Stimulated activated naive B cell treated with anti-CD40 and anti-IgM and Interleukin-4, amounts not matched to agents 10 μg/mL and 1 μg/mL and 100 μg/mL, for 72 hours (primary cell): ENCODE data around the gene NUFIP2.
A peak's percentile ranks its signal among the peaks of the same experiment; 100 is the strongest.
"Not testable (repeated sequence)": the region's sequence is repeated elsewhere in the genome, so short reads cannot be mapped to it uniquely, and the experiment has no call there.

Experiments used
- ATAC-seq, 2 donors: fragments of 150-1000 bp; cut with Tn5 transposase; replicated peaks; 2 replicates each; pipeline ENCODE4 v1.10.0; 2021; ENCODE audit warnings: moderate library complexity in 1 of 2
- DNase-seq: peaks from one replicate; pipeline ENCODE4 v3.0.0; 2021
- H3K27ac Mint-ChIP-seq: one replicate; pipeline ENCODE4 v1.8.0; 2022; ENCODE audit warnings: mild to moderate bottlenecking, mixed read lengths
- H3K27me3 Mint-ChIP-seq, 2 donors: one replicate each; pipeline ENCODE4 v1.8.0; 2022; ENCODE audit warnings: mixed read lengths in 2 of 2
- H3K36me3 Mint-ChIP-seq, 2 donors: one replicate each; pipeline ENCODE4 v1.8.0; 2022; ENCODE audit warnings: mixed read lengths in 2 of 2, mild to moderate bottlenecking in 1 of 2
- H3K4me1 Mint-ChIP-seq, 2 donors: one replicate each; pipeline ENCODE4 v1.8.0; 2022; ENCODE audit warnings: mixed read lengths in 2 of 2, mild to moderate bottlenecking in 1 of 2
- H3K4me3 Mint-ChIP-seq, 2 donors: one replicate each; pipeline ENCODE4 v1.8.0; 2022; ENCODE audit warnings: mild to moderate bottlenecking in 2 of 2, mixed read lengths in 2 of 2, moderate library complexity in 1 of 2
- H3K9me3 Mint-ChIP-seq, 2 donors: one replicate each; pipeline ENCODE4 v1.8.0; 2022; ENCODE audit warnings: mixed read lengths in 2 of 2, mild to moderate bottlenecking in 1 of 2

NUFIP2 gene

DNA sequence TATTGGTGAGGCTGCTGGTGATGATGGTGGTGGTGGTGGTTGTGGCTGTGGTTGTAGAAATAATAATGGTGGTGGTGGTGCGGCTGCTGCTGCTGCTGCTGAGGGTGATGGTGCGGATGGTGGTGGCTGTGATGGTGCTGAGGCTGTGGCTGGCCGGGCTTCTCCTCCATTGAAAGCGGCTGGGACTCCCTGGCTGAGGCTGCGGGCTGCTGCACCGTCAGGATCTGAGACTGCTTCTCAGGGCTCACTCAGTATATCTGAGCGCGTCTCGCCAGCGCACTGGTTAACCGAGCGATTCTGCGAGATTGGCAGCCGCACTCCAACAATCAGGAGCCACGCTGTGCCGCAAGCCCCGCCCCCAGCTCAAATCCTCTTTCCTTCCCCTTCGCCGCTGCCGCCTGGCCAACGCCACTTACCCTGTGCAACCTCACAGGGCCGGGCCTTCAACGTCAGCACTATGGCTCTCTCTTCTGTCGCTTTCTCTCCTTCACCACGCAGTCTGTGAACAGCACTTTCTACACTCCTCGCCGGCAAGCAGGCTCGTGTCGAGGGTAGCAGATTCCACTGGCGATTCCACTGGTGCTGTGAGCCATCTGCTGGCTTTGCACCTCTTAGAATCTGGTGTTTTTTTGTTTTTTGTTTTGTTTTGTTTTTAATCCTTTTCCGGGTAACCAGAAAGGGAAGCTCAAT, at the start of gene NUFIP2:
Gene NUFIP2 (minus strand): TSS at position 259 of the 690 bp plus-strand sequence. CDS start 89 bp downstream, at position 170.
- ATAC-seq (peak; percentile 90 to 92), DNase-seq (peak; percentile 97)
- Mint-ChIP-seq H3K4me3 (peak within 1 kb of the TSS; percentile 99), H3K27me3 (no peaks in the 10 kb centered on the region), H3K36me3 (peaks cover 11 to 13% of the 10 kb centered on the region in 2 donors), H3K27ac (peak within 1 kb of the TSS; percentile 99), H3K4me1 (peaks cover 10 to 29% of the 10 kb centered on the region in 2 donors), H3K9me3 (no peaks in the 10 kb centered on the region)

DNA sequence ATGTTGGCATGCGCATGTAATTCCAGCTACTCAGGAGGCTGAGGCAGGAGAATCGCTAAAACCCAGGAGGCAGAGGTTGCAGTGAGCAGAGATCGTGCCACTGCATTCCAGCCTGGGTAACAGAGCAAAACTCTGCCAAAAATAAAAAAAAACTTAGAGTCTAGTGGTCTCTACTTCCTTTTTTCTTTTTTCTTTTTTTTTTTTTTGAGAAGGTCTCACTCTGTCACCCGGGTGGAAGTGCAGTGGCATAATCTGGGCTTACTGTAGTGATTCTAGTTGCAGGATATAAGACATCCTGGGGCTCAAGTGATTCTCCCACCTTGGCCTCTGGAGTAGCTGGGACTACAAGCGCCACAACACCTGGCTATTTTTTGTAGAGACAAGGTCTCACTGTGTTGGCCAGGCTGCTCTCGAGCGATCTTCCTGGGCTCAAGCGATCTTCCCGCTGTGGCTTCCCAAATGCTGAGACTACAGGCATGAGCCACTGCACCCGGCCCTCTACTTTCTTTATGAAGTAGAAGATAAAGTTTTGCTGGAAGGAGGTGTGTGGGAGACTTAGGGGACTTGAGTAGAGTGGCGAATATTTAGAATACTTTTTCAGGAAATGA, 48.3 kb upstream of the NUFIP2 start:
- no peaks in the 10 kb centered on the region for H3K9me3 Mint-ChIP-seq
- no peaks in the 10 kb centered on the region for H3K27me3 Mint-ChIP-seq
- peak; percentile 74 to 75 for ATAC-seq
- H3K4me1 Mint-ChIP-seq = peaks cover 8 to 12% of the 10 kb centered on the region in 2 donors
- H3K27ac Mint-ChIP-seq = no peak overlapping the region
- H3K36me3 Mint-ChIP-seq = no peaks in the 10 kb centered on the region
- no peak for DNase-seq
- H3K4me3 Mint-ChIP-seq = no peak overlapping the region

- no peak for ATAC-seq
- Mint-ChIP-seq H3K27ac (peak overlapping the region; percentile 39), H3K4me3 (no peak overlapping the region), H3K9me3 (no peaks in the 10 kb centered on the region), H3K4me1 (peaks cover 8 to 12% of the 10 kb centered on the region in 2 donors), H3K27me3 (no peaks in the 10 kb centered on the region), H3K36me3 (no peaks in the 10 kb centered on the region)
- DNase-seq = no peak
Measured at GRCh38 chr17:29341726-29342125, 47.8 kb upstream of the NUFIP2 start.

DNA sequence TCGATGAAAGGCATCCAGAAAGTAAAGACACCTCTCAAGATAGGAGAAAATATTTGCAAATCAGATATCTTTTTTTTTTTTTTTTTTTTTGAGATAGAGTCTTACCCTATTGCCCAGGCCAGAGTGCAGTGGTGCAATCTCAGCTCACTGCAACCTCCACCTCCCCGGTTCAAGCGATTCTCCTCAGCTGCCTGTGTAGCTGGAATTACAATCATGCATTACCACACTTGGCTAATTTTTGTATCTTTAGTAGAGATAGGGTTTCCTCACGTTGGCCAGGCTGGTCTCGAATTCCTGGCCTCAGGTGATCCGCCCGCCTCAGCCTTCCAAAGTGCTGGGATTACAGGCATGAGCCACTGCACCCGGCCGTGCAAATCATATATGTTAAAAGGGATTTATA, 45.1 kb upstream of the NUFIP2 start:
- not testable (repeated sequence) for H3K9me3 Mint-ChIP-seq, H3K27ac Mint-ChIP-seq, H3K36me3 Mint-ChIP-seq, DNase-seq, H3K4me3 Mint-ChIP-seq, H3K27me3 Mint-ChIP-seq, ATAC-seq
- peaks cover 8 to 12% of the 10 kb centered on the region in 2 donors for H3K4me1 Mint-ChIP-seq

DNA sequence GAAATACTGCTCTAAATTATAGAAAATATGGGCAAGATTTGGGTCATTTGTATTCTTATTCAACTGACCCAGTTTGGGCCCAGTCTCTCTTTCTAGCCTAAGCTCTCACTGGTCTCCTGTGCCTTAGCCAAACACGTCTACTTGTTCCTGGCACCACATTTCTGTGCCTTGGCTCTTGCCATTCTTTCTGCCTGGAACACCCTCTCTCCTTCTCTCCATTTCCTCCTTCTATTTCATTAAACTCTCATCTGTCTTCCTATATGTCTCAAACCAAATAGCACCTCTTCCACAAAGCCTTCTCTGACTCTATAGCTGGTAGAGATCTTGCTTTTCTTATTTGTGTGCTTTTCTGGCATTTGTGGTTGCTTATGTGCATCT, 37.7 kb upstream of the NUFIP2 start:
- Mint-ChIP-seq H3K27ac (no peak overlapping the region), H3K36me3 (no peaks in the 10 kb centered on the region), H3K9me3 (no peaks in the 10 kb centered on the region), H3K4me1 (no peaks in the 10 kb centered on the region), H3K27me3 (no peaks in the 10 kb centered on the region), H3K4me3 (no peak overlapping the region)
- ATAC-seq (no peak), DNase-seq (no peak)

DNA sequence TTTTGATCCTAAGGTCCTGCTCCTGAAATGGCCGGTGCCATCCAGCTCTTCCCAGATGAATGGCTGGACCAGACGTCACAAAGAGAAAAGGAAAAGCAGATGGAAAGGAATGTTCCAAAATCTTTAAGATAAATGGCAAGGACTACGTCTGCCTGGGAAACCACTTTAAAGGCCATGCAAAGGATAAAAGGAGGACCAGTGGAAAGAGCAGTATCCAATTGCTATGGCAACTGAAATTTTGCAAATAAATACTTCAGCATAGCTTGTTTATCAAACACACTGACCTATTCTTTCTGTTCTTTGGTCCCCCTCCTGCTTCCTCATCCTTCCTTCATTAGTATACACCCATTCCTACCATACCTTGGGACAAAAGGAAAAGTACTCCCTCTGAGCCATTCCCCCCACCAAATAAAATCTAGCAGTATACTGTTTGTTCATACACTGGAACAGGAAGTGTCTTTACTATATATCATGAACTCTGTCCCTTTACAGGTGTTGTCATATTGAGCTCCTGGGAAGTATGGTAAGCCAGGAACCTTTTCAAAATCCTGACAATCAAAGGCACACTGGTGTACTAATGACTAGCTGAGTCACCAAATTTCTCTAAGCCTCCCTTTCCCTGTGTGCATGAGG, 37.2 kb upstream of the NUFIP2 start:
- Mint-ChIP-seq H3K4me3 (no peak overlapping the region), H3K36me3 (no peaks in the 10 kb centered on the region), H3K9me3 (no peaks in the 10 kb centered on the region), H3K27me3 (no peaks in the 10 kb centered on the region), H3K4me1 (no peaks in the 10 kb centered on the region), H3K27ac (no peak overlapping the region)
- ATAC-seq = no peak
- no peak for DNase-seq

DNA sequence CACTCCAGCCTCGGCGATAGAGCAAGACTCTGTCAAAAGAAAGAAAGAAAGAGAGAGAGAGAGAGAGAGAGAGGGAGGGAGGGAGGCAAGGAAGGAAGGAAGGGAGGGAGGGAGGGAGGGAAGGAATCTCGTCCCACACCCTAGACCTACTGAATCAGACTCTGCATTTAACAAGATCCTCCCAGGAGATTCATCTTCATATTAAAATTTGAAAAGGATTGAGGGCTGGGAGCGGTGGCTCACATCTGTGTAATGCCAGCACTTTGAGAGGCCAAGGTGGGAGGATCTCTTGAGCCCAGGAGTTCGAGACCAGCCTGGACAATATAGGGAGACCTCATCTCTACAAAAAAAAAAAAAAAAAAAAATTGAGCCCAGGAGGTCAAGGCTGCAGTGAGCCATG, 33.5 kb upstream of the NUFIP2 start:
- no peaks in the 10 kb centered on the region for H3K4me1 Mint-ChIP-seq
- ATAC-seq = no peak

GRCh38 chr17:29326023-29326813, 32.3 kb upstream of the NUFIP2 start:
- Mint-ChIP-seq H3K36me3 (no peaks in the 10 kb centered on the region), H3K4me1 (no peaks in the 10 kb centered on the region), H3K27me3 (no peaks in the 10 kb centered on the region), H3K9me3 (no peaks in the 10 kb centered on the region), H3K4me3 (no peak overlapping the region), H3K27ac (no peak overlapping the region)
- ATAC-seq (no peak), DNase-seq (no peak)

More for the DNA sequence above, 33.5 kb upstream of the NUFIP2 start:
- Mint-ChIP-seq H3K27ac (no peak overlapping the region), H3K9me3 (no peaks in the 10 kb centered on the region), H3K36me3 (no peaks in the 10 kb centered on the region), H3K4me3 (no peak overlapping the region), H3K27me3 (no peaks in the 10 kb centered on the region)
- no peak for DNase-seq

GRCh38 chr17:29322363-29322762, 28.4 kb upstream of the NUFIP2 start:
- H3K27me3 Mint-ChIP-seq = no peaks in the 10 kb centered on the region
- no peak overlapping the region for H3K4me3 Mint-ChIP-seq
- no peaks in the 10 kb centered on the region for H3K4me1 Mint-ChIP-seq
- H3K36me3 Mint-ChIP-seq = no peaks in the 10 kb centered on the region
- no peaks in the 10 kb centered on the region for H3K9me3 Mint-ChIP-seq
- ATAC-seq (no peak), DNase-seq (no peak)
- H3K27ac Mint-ChIP-seq = no peak overlapping the region

DNA sequence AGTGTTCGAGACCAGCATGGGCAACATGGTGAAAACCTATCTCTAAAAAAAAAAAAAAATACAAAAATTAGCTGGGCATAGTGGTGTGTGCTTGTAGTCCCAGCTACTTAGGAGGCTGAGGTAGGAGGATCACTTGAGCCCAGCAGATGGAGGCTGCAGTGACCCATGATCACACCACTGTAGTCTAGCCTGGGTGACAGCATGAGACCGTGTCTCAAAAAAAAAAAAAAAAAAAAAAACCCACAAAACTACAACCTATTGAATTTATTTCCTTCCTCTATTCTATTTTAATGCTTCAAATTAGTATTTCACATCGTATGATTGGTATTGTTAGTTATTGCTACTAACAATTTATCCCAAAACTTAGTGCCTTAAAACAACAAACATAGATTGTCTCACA, 9.4 kb upstream of the NUFIP2 start:
- H3K36me3 Mint-ChIP-seq = no peaks in the 10 kb centered on the region
- peaks cover 5 to 6% of the 10 kb centered on the region in 2 donors for H3K4me1 Mint-ChIP-seq
- H3K4me3 Mint-ChIP-seq = no peak overlapping the region
- H3K9me3 Mint-ChIP-seq = no peaks in the 10 kb centered on the region
- DNase-seq (no peak), ATAC-seq (no peak)
- no peak overlapping the region for H3K27ac Mint-ChIP-seq
- H3K27me3 Mint-ChIP-seq = no peaks in the 10 kb centered on the region

DNA sequence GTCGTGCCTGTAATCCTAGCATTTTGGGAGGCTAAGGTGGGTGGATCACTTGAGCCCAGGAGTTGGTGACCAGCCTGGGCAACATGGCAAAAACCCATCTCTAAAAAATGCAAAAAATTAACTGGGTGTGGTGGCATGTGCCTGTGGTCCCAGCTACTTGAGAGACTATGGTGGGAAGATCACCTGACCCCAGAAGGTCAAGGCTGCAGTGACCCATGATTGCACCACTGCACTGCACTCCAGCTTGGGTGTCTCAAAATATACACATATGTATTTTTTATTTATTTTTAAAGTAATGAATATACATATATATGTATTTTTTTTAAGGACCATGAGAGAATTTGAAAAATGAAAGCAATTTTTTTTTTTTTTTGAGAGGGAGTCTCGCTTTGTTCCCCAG, 5.1 kb upstream of the NUFIP2 start:
- Mint-ChIP-seq H3K27me3 (no peaks in the 10 kb centered on the region), H3K36me3 (no peaks in the 10 kb centered on the region), H3K9me3 (no peaks in the 10 kb centered on the region), H3K4me3 (no peak overlapping the region), H3K4me1 (peaks cover 9 to 17% of the 10 kb centered on the region in 2 donors), H3K27ac (no peak overlapping the region)
- ATAC-seq = no peak
- no peak for DNase-seq

- ATAC-seq (no peak), DNase-seq (no peak)
- peak overlapping the region; percentile 52 for H3K27ac Mint-ChIP-seq
- H3K9me3 Mint-ChIP-seq = no peaks in the 10 kb centered on the region
- peaks cover 7% of the 10 kb centered on the region in 2 donors for H3K36me3 Mint-ChIP-seq
- H3K27me3 Mint-ChIP-seq = no peaks in the 10 kb centered on the region
- peaks cover 6 to 20% of the 10 kb centered on the region in 2 donors for H3K4me1 Mint-ChIP-seq
- H3K4me3 Mint-ChIP-seq = peak overlapping the region in 1 of 2 donors; percentile 7
Measured at GRCh38 chr17:29295420-29295819, 1.5 kb upstream of the NUFIP2 start.

- H3K27me3 Mint-ChIP-seq = no peaks in the 10 kb centered on the region
- DNase-seq (no peak), ATAC-seq (no peak)
- H3K9me3 Mint-ChIP-seq = no peaks in the 10 kb centered on the region
- peak overlapping the region; percentile 99 for H3K4me3 Mint-ChIP-seq
- H3K4me1 Mint-ChIP-seq = peaks cover 6 to 24% of the 10 kb centered on the region in 2 donors
- H3K36me3 Mint-ChIP-seq = peaks cover 8 to 10% of the 10 kb centered on the region in 2 donors
- H3K27ac Mint-ChIP-seq = peak overlapping the region; percentile 99
Measured at GRCh38 chr17:29294580-29294900, 592 bp upstream of the NUFIP2 start.
